HUDEP-2 (cell line): Measurements from ENCODE around the gene MST1.
"Not testable (repeated sequence)": the region's sequence is repeated elsewhere in the genome, so short reads cannot be mapped to it uniquely, and the experiment has no call there.

Source experiments
- DNase-seq, 76 experiments: peaks; one replicate each; lab custom pipeline; 2025; ENCODE audit not compliant: unreplicated experiment in 76 of 76; lab: John Stamatoyannopoulos, UW

Gene MST1

GRCh38 chr3:49701388-49702077 is 12.3 kb upstream of the MST1 start:
- peak in 3 of 76 experiments; percentile 9 to 15 (median 11) for DNase-seq

- DNase-seq, result no peak
Observed at GRCh38 chr3:49700453-49701128, 11.3 kb upstream of the MST1 start.

GRCh38 chr3:49700014-49700413 is 10.7 kb upstream of the MST1 start:
- no peak for DNase-seq

- DNase-seq, result peak in 53 of 76 experiments; percentile 1 to 71 (median 42)
Observed at GRCh38 chr3:49699281-49699979, 10.2 kb upstream of the MST1 start.

- DNase-seq, result not testable (repeated sequence)
Observed at GRCh38 chr3:49695350-49696015, 6.2 kb upstream of the MST1 start.

- DNase-seq, result not testable (repeated sequence)
Observed at GRCh38 chr3:49694409-49695070, 5.3 kb upstream of the MST1 start.

GRCh38 chr3:49691481-49691880 is 2.2 kb upstream of the MST1 start:
- DNase-seq, result not testable (repeated sequence)

- not testable (repeated sequence) for DNase-seq
Observed at GRCh38 chr3:49690856-49691255, 1.6 kb upstream of the MST1 start.

GRCh38 chr3:49689908-49690624 is 792 bp upstream of the MST1 start:
- not testable (repeated sequence) for DNase-seq

- not testable (repeated sequence) for DNase-seq
Observed at GRCh38 chr3:49688338-49689045, 782 bp downstream of the MST1 start.

- not testable (repeated sequence) for DNase-seq
Observed at GRCh38 chr3:49687424-49687795, 1.9 kb downstream of the MST1 start.

GRCh38 chr3:49686769-49687423 is 2.4 kb downstream of the MST1 start:
- DNase-seq, result not testable (repeated sequence)

GRCh38 chr3:49686346-49686745 is 2.9 kb downstream of the MST1 start:
- not testable (repeated sequence) for DNase-seq

- DNase-seq, result not testable (repeated sequence)
Observed at GRCh38 chr3:49685846-49686245, 3.4 kb downstream of the MST1 start.

- DNase-seq, result not testable (repeated sequence)
Observed at GRCh38 chr3:49685103-49685502, 4.2 kb downstream of the MST1 start.

GRCh38 chr3:49684453-49684852 is 4.8 kb downstream of the MST1 start:
- not testable (repeated sequence) for DNase-seq

- no peak for DNase-seq
Observed at GRCh38 chr3:49683162-49683561, 6.1 kb downstream of the MST1 start.

- no peak for DNase-seq
Observed at GRCh38 chr3:49681543-49681942, 7.7 kb downstream of the MST1 start.

GRCh38 chr3:49681232-49681522 is 8.1 kb downstream of the MST1 start:
- no peak for DNase-seq
